ENCODE results near the gene ZNF195.
A peak's percentile ranks its signal among the peaks of the same experiment; 100 is the strongest.
"Not testable (repeated sequence)": the region's sequence is repeated elsewhere in the genome, so short reads cannot be mapped to it uniquely, and the experiment has no call there.

ZNF195 gene

DNA sequence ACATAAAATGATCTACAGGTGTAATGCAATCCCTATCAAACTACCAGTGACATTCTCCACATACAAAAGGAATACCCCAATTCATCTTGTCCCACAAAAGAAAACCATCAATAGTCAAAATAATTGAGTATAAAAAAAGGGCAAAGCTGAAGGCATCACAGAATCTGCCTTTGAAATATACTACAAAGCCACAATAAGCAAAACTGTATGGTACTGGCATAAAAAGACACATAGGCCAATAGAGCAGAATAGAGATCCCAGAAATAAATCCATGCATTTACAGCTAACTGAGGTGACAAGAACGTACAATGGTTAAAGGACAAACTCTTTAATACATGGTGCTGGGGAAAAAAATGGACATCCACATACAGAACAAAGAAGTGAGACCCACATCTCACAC, 31.8 kb downstream of the ZNF195 start:
- no peak for DNase-seq (ENCODE audit: low read depth, low spot score)

GRCh38 chr11:3346587-3346986, 32.4 kb downstream of the ZNF195 start:
- DNase-seq (ENCODE audit: low read depth, low spot score) = no peak

DNA sequence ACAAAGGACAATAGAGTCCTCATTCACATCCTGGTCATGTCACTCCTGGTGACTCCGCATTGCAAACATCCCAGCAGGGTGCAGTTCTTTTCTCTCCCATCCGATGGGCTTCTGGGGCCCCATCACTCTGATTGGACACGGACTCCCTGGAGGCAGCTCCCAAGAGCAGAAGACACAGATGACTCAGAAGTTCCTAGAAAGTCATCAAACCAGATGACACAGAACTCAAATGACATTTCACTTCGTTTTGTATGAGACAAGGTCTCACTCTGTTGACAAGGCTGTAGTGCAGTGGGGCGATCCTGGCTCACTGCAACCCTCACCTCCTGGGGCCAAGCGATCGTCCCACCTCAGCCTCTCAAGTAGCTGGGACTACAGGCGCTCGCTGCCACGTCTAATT, 33.2 kb downstream of the ZNF195 start:
- no peak for DNase-seq (ENCODE audit: low read depth, low spot score)

DNA sequence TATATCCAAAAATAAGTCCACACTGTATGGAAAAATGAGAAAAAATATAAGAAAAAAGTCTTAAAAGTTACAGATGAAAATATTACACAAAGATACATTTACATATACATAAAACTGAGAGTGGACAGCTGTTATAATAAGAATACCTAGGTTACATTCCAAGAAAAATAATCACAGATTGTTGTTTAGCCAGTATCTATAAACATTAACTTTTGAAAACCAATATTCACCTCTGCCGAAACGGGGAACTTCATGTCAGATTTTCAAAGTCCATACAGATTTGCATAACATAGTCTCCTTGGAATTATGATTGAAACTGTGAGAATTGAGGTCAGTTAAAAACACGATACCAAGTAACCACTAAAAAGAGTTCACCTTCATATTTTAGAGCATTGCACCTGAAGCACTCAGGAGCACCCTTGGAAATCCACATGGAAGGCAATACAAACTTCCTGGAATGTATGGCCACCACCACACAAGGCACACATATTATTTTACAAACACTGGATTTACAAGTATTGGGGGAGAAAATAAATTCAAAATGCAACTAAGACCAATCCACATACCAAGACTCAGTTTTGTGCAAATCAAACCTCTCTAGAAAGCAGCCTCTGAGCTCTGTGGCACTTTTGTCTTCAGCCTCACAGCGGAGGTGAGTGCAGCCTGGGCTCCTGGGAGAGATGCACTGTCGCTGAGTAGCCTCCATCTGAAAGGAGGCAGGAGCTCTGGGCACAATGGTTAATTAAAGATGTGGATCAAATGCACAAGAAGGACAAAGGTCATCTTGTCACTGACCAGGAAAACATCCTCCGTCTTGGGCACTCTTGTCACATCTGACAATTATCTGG, 34.4 kb downstream of the ZNF195 start:
- DNase-seq (ENCODE audit: low read depth, low spot score) = no peak

DNA sequence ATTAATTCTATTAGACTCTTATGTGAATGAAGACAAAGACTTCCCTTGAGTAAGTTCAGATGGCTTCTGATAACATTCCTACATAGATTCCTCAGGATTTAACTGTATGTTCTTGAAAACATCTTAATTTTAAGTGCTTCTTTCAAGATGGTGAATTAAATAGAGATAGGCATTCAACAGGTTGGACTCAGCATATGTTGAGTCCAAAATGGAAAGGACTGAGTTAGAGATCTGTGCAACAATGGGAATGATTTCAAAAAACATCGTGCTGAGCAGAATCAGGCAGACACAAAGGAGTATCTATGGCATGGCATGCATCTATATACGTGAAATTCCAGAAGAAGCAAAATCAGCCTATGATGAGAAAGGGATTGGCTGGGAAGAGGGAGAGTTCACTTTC, 36.2 kb downstream of the ZNF195 start:
- no peak for DNase-seq (ENCODE audit: low read depth, low spot score)

- DNase-seq (ENCODE audit: low read depth, low spot score) = peak; percentile 67
Observed at GRCh38 chr11:3341298-3341697, 37.6 kb downstream of the ZNF195 start.

GRCh38 chr11:3340025-3340424, 38.9 kb downstream of the ZNF195 start:
- DNase-seq (ENCODE audit: low read depth, low spot score) = peak; percentile 39

- no peak for DNase-seq (ENCODE audit: low read depth, low spot score)
Observed at GRCh38 chr11:3339340-3339624, 39.7 kb downstream of the ZNF195 start.

DNA sequence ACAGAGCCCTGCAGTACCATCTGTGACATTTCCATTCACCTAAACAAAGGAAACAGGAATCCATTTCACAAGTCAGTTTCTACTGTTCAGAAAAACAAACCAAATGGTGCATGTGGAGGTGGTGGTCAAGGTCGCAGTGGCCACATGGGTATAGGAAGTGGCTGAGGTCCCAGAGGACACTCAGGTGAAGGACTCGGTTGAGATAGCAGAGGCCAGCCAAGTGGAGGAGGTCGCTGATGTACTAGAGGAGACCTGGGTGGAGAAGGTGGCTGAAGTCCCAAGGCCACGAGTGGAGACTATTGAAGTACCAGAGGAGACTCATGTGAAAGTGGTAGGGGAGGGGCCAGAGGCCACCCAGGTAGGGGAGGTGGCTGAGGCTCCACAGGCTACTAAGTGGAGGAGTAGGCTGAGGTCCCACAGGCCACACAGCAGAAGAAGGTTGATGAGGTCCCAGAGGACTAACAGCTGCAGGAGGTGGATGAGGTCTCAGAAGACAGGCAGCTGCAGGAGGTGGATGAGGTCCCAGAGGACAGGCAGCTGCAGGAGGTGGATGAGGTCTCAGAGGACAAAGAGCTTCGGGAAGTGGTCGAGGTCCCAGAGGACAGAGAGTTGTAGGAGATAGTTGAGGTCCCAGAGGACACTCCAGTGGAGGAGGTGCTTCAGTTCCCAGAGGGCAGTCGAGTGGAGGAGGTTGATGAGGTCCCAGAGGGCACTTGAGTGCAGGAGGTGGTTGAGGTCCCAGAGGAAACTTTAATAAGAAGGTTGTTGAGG, 40.2 kb downstream of the ZNF195 start:
- DNase-seq (ENCODE audit: low read depth, low spot score) = no peak

DNA sequence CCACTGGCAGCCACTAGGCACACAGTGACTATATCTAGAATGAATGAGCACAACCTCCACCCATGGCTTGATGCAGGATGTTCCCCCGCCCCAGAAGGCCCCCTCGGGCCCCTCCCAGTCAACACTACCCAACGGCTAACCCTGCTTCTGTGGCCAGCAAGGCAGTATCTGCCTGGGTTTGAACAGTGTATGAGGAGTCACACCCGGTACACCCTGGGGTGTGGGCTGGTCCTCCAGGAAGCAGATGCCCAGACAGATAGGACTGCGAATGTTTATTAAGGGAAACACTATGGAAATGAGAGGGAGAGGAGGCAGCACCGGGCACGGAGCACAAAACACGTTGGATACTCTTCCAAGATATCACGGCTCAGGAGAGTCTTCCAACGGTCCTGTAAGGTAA, 42.5 kb downstream of the ZNF195 start:
- not testable (repeated sequence) for DNase-seq (ENCODE audit: low read depth, low spot score)

GRCh38 chr11:3333157-3333556, 45.8 kb downstream of the ZNF195 start:
- not testable (repeated sequence) for DNase-seq (ENCODE audit: low read depth, low spot score)

GRCh38 chr11:3331078-3331477, 47.9 kb downstream of the ZNF195 start:
- not testable (repeated sequence) for DNase-seq (ENCODE audit: low read depth, low spot score)

DNA sequence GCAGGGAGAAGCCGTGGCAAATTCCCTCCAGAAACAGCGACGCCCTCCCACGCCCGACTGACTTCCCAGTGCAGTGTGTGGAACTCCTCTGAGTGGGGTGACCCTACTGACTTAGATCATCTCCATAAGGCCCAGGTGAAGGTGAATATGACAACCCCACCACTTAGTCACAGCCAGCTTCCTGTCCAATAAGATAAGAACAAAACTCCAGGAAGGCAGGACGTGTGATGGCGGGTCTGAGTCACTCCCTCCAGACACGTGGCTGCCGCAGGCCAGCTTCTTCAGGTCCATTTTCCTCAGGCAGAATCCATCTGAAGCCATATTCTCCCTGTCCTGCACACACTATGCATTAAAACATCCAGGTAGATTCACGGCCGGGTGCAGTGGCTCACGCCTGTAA, 48.9 kb downstream of the ZNF195 start:
- not testable (repeated sequence) for DNase-seq (ENCODE audit: low read depth, low spot score)

GRCh38 chr11:3328503-3328902, 50.4 kb downstream of the ZNF195 start:
- DNase-seq (ENCODE audit: low read depth, low spot score) = not testable (repeated sequence)

- not testable (repeated sequence) for DNase-seq (ENCODE audit: low read depth, low spot score)
Observed at GRCh38 chr11:3326450-3326849, 52.5 kb downstream of the ZNF195 start.

DNA sequence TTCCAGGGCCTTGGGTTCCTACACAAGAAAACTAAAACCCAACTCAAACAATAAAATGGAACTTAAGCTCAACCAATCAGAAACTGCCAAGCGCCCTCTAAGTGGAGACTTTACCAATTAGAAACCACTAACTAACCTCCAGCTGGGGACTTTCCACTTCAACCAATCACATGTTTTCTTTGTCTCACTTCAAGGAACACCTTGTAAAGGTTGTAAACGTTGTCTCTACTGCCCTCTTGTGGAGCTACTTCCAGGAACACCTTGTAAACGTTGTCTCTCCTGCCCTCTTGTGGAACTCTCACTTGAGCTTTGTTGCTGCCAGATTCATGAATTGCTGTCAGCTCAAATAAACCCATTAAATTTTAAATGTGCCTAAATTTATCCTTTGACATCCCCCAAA, 54.2 kb downstream of the ZNF195 start:
- DNase-seq (ENCODE audit: low read depth, low spot score) = not testable (repeated sequence)

Data from ELF-1 (cell line).